Common myeloid progenitor, CD34-positive (primary cell): Measurements from ENCODE around the gene GLYR1.

Source experiments
- CTCF ChIA-PET: fragments of 350-600 bp; sonication (Branson Sonifier 250); formaldehyde crosslinking; loops from one replicate; lab custom pipeline; 2021; ENCODE audit warnings: antibody characterized with exemption; lab: Charles Lee
- POLR2A ChIA-PET: fragments of 350-600 bp; sonication (Branson Sonifier 250); formaldehyde crosslinking; loops from one replicate; lab custom pipeline; 2021; ENCODE audit warnings: antibody characterized with exemption; lab: Charles Lee
- DNase-seq, 3 donors: peaks; one replicate each; pipeline versions ENCODE4 v3.0.0 to v3.0.0-alpha.2; 2013
- H3K27ac ChIP-seq, 2 experiments: 1 replicate in 1 of 2; 2 replicates in 1 of 2; pipeline ENCODE4 v1.7.0; 2013; ENCODE audit warnings: inconsistent platforms in 2 of 2, low read length in 2 of 2, mild to moderate bottlenecking in 2 of 2, low read depth in 1 of 2, moderate library complexity in 1 of 2; ENCODE audit not compliant: severe bottlenecking in 2 of 2, insufficient read depth in 1 of 2, poor library complexity in 1 of 2
- H3K27me3 ChIP-seq, 5 experiments: replicated peaks in 2 of 5; 1 replicate in 3 of 5; 2 replicates in 2 of 5; pipeline versions ENCODE4 v1.6.1 to v1.7.0; 2013; ENCODE audit warnings: low read length in 4 of 5, mild to moderate bottlenecking in 2 of 5, moderate library complexity in 2 of 5, inconsistent platforms in 1 of 5; ENCODE audit not compliant: insufficient read depth in 5 of 5, control insufficient read depth in 4 of 5
- H3K36me3 ChIP-seq, 4 experiments: 1 replicate in 2 of 4; 2 replicates in 2 of 4; pipeline versions ENCODE4 v1.6.1 to v1.7.0; 2013; ENCODE audit warnings: low read length in 3 of 4, control low read depth in 1 of 4, mild to moderate bottlenecking in 1 of 4; ENCODE audit not compliant: control insufficient read depth in 4 of 4, insufficient read depth in 4 of 4
- H3K4me1 ChIP-seq, 4 experiments: 1 replicate in 3 of 4; 2 replicates in 1 of 4; pipeline versions ENCODE4 v1.6.1 to v1.7.1; 2013; ENCODE audit warnings: low read length in 3 of 4, mild to moderate bottlenecking in 3 of 4, control low read depth in 1 of 4, inconsistent platforms in 1 of 4, moderate library complexity in 1 of 4; ENCODE audit not compliant: control insufficient read depth in 4 of 4, insufficient read depth in 4 of 4; ENCODE audit errors: control extremely low read depth in 1 of 4
- H3K4me3 ChIP-seq, 7 experiments: 1 replicate in 4 of 7; 2 replicates in 3 of 7; pipeline versions ENCODE4 v1.5.1 to v1.7.0; 2013; ENCODE audit warnings: mild to moderate bottlenecking in 7 of 7, low read length in 6 of 7, moderate library complexity in 6 of 7, inconsistent platforms in 2 of 7, low read depth in 2 of 7, control low read depth in 1 of 7; ENCODE audit not compliant: insufficient read depth in 4 of 7, control insufficient read depth in 1 of 7; ENCODE audit errors: extremely low read depth in 1 of 7
- H3K9me3 ChIP-seq, 5 experiments: 1 replicate in 4 of 5; 2 replicates in 1 of 5; pipeline versions ENCODE4 v1.6.1 to v1.7.1; 2013; ENCODE audit warnings: low read length in 4 of 5, mild to moderate bottlenecking in 2 of 5, inconsistent platforms in 1 of 5, low read depth in 1 of 5, moderate library complexity in 1 of 5; ENCODE audit not compliant: control insufficient read depth in 4 of 5, insufficient read depth in 2 of 5; ENCODE audit errors: control extremely low read depth in 1 of 5
- WGBS: methylation state at CpG from one replicate; pipeline ENCODE4 v1.1.5; 2013; ENCODE audit not compliant: insufficient coverage; 5-methylcytosine and 5-hydroxymethylcytosine counted together

GLYR1 gene

GRCh38 chr16:4771646-4772045 is 75.4 kb downstream of the GLYR1 start:
- Histone ChIP-seq H3K27ac (no peak overlapping the region), H3K36me3 (no peaks in the 10 kb centered on the region), H3K9me3 (no peaks in the 10 kb centered on the region), H3K4me3 (no peak overlapping the region), H3K4me1 (peaks cover 2 to 17% (median 11%) of the 10 kb centered on the region in 4 experiments), H3K27me3 (no peaks in the 10 kb centered on the region)
- WGBS = 90% methylated on average over 2 of the region's 3 CpGs
- POLR2A ChIA-PET = no interaction called here
- DNase-seq = peak in 2 of 3 donors; percentile 18 to 29
- CTCF ChIA-PET = no interaction called here

GRCh38 chr16:4769306-4769638 is 77.8 kb downstream of the GLYR1 start:
- Histone ChIP-seq H3K4me3 (peak overlapping the region in 3 of 7 experiments; percentile 72 to 89 (median 78)), H3K36me3 (peaks cover 0 to 5% (median 2%) of the 10 kb centered on the region in 4 experiments), H3K4me1 (peaks cover 7 to 31% (median 25%) of the 10 kb centered on the region in 4 experiments), H3K27ac (no peak overlapping the region), H3K9me3 (no peaks in the 10 kb centered on the region), H3K27me3 (no peaks in the 10 kb centered on the region)
- peak in 1 of 3 donors; percentile 5 for DNase-seq
- 90% methylated on average over 7 of the region's 7 CpGs for WGBS
- ChIA-PET POLR2A (no interaction called here), CTCF (no interaction called here)

DNA sequence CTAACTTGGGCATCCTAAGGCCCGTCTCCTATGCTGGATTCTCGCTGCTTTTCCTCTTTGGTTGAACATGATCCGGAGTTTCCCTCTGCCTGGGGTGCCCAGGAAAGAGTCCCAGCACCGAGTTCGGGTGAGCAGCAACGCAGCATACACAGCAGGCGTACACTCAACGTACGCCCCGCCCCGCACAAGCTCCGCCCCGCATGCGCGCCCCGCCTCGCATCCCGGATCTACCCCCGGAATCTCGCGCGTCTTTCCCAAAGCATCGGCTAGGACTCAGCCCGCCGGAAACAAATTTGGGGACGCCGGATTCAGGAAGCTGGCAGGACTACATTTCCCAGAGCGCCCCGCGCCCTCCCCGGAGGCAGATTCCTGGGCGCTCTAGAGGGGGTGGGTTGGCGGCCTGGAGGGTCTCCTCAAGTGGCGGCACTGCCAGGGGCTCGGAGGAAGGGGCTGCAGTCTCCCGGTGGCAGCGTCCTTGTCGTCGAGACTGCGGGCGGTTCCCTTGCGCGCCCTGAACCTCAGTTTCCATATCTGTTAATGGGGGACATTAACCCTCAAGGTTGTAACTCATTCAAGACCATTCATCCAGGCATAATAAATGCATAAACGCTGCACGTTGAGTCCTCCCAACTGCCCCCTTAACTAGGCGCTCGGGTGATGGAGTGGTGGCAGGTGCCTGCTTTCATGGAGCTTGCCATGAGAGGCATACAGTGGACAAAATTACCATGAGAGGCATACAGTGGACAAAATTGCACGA is 78.4 kb downstream of the GLYR1 start:
- whole genome bisulfite sequencing = 12% methylated on average over 48 of the region's 48 CpGs
- H3K9me3 ChIP-seq = no peaks in the 10 kb centered on the region
- H3K4me1 ChIP-seq = peaks cover 7 to 31% (median 25%) of the 10 kb centered on the region in 4 experiments
- DNase-seq = peak; percentile 70 to 80 (median 79)
- peak overlapping the region; percentile 22 to 89 (median 78) for H3K4me3 ChIP-seq
- peaks cover 0 to 10% (median 3%) of the 10 kb centered on the region in 4 experiments for H3K36me3 ChIP-seq
- ChIA-PET CTCF (no interaction called here), POLR2A (no interaction called here)
- no peaks in the 10 kb centered on the region for H3K27me3 ChIP-seq
- peak overlapping the region in 1 of 2 experiments; percentile 65 for H3K27ac ChIP-seq

GRCh38 chr16:4767872-4768548 is 79.1 kb downstream of the GLYR1 start:
- Histone ChIP-seq H3K9me3 (no peaks in the 10 kb centered on the region), H3K36me3 (peaks cover 0 to 15% (median 6%) of the 10 kb centered on the region in 4 experiments), H3K27me3 (no peaks in the 10 kb centered on the region), H3K27ac (peak overlapping the region in 1 of 2 experiments; percentile 65), H3K4me1 (peaks cover 7 to 31% (median 25%) of the 10 kb centered on the region in 4 experiments), H3K4me3 (peak overlapping the region; percentile 22 to 89 (median 78))
- POLR2A ChIA-PET = interaction anchor here (0.8 kb wide), 1 partner anchor 78 kb away, joined by 3 read pairs; no protein-coding TSS in a partner anchor
- peak; percentile 22 to 63 (median 49) for DNase-seq
- WGBS = 77% methylated on average over 6 of the region's 17 CpGs
- CTCF ChIA-PET = no interaction called here

DNA sequence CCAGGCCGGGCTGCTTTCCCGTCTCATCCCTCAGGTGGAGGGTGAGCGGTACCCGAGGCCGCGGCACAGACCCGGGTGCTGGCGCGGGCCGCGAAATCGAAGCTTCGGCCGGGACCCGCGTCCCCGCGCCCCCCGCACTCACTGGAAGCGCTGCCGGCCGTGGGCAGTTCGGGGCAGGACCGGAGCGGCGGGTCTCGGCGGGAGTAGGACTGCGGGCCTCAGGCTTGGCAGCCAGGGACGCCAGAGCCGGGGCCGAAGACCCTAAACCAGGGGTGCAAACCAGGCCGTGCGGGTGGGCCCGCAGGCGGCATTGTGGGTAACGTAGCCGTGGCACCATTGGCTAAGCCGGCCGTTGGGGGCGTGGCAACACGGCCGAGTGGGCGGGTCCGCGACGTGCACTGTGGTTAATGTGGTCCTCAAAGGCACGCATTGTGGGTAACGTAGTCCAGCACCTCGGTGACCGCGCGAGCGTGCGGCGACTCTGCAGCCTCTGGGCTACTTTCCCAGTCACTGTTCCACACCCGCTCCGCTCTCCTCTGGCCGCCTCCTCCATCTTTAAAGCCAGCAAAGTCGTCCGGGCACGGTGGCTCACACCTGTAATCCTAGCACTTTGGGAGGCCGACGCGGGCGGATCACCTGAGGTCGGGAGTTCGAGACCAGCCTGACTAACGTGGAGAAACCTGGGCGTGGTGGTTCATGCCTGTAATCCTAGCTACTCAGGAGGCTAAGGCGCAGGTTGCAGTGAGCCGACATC is 80.0 kb downstream of the GLYR1 start, which contains the start of gene ZNF500:
TSS of gene ZNF500 (minus strand) at position 288 of the 754 bp plus-strand sequence. CDS start 1,184 bp downstream, outside the sequence.
- H3K4me1 ChIP-seq = peaks cover 7 to 31% (median 25%) of the 10 kb centered on the region in 4 experiments
- H3K9me3 ChIP-seq = no peaks in the 10 kb centered on the region
- peak; percentile 91 to 95 (median 94) for DNase-seq
- H3K27me3 ChIP-seq = no peaks in the 10 kb centered on the region
- peaks cover 0 to 24% (median 11%) of the 10 kb centered on the region in 4 experiments for H3K36me3 ChIP-seq
- WGBS = 2% methylated on average over 58 of the region's 72 CpGs
- H3K27ac ChIP-seq = peak within 1 kb of the TSS; percentile 66 to 81
- H3K4me3 ChIP-seq = peak within 1 kb of the TSS; percentile 63 to 92 (median 80)
- POLR2A ChIA-PET = interaction anchor here (0.8 kb wide), 1 partner anchor 79 kb away, joined by 3 read pairs; no protein-coding TSS in a partner anchor
- CTCF ChIA-PET = interaction anchor here (1.1 kb wide), 1 partner anchor 189 kb away, joined by 3 read pairs; no protein-coding TSS in a partner anchor

GRCh38 chr16:4765511-4766474 is 81.3 kb downstream of the GLYR1 start:
- no peaks in the 10 kb centered on the region for H3K9me3 ChIP-seq
- H3K4me3 ChIP-seq = peak overlapping the region in 6 of 7 experiments; percentile 63 to 92 (median 84)
- POLR2A ChIA-PET = no interaction called here
- peak overlapping the region; percentile 66 to 81 for H3K27ac ChIP-seq
- CTCF ChIA-PET = no interaction called here
- peaks cover 7 to 31% (median 25%) of the 10 kb centered on the region in 4 experiments for H3K4me1 ChIP-seq
- 76% methylated on average over 23 of the region's 26 CpGs for WGBS
- no peaks in the 10 kb centered on the region for H3K27me3 ChIP-seq
- no peak for DNase-seq
- H3K36me3 ChIP-seq = peaks cover under 1 to 33% (median 16%) of the 10 kb centered on the region in 4 experiments
